K562 (cell line): ENCODE results near the gene LYST.

Experiments
- CTCF ChIP-seq, 3 experiments: IDR thresholded peaks in 2 of 3; conservative IDR thresholded peaks in 1 of 3; 2 replicates each; pipeline ENCODE4 v1.5.1; 2011 to 2012; ENCODE audit warnings: low read length in 3 of 3, mild to moderate bottlenecking in 3 of 3, control low read depth in 2 of 3, improper control_type of control experiment in 1 of 3, inconsistent platforms in 1 of 3, low read depth in 1 of 3, mixed read lengths in 1 of 3, moderate library complexity in 1 of 3; ENCODE audit not compliant: insufficient read depth in 2 of 3
- E2F1 ChIP-seq: sonication (generic); formaldehyde crosslinking; IDR thresholded peaks from 2 replicates; pipeline ENCODE4 v1.8.1; 2023; ENCODE audit warnings: mild to moderate bottlenecking, missing genetic modification reagents, moderate library complexity
- SP2 ChIP-seq: IDR thresholded peaks from 2 replicates; pipeline ENCODE4 v1.6.1; 2011; ENCODE audit warnings: mild to moderate bottlenecking, low read depth, low read length, moderate library complexity; ENCODE audit not compliant: poor library complexity, severe bottlenecking; ENCODE audit errors: extremely low read depth
- TEAD1 ChIP-seq, 2 experiments: fragments of 450-650 bp in 1 of 2; sonication (generic) in 1 of 2; formaldehyde crosslinking; IDR thresholded peaks; 2 replicates each; pipeline versions ENCODE4 v1.4.0 to v1.8.0; 2020 to 2022; ENCODE audit warnings: mild to moderate bottlenecking in 2 of 2, missing genetic modification reagents in 1 of 2
- TOE1 ChIP-seq, 2 experiments: fragments of 450-650 bp in 1 of 2; sonication (generic) in 1 of 2; formaldehyde crosslinking in 1 of 2; IDR thresholded peaks; 2 replicates each; pipeline versions ENCODE4 v1.7.1 to v1.8.0; 2016 to 2022; ENCODE audit warnings: borderline replicate concordance in 2 of 2, mild to moderate bottlenecking in 2 of 2, antibody characterized with exemption in 1 of 2, inconsistent platforms in 1 of 2, low read depth in 1 of 2, missing genetic modification reagents in 1 of 2, moderate library complexity in 1 of 2
- ZNF274 ChIP-seq: IDR thresholded peaks from 2 replicates; pipeline ENCODE4 v1.6.1; 2011; ENCODE audit warnings: low read depth, mild to moderate bottlenecking, low read length, moderate library complexity, borderline replicate concordance
- ZNF431 ChIP-seq: sonication (generic); formaldehyde crosslinking; IDR thresholded peaks from 2 replicates; pipeline ENCODE4 v1.8.0; 2022; ENCODE audit warnings: mild to moderate bottlenecking, missing genetic modification reagents
- TF ChIP-seq, protein P1 (sequence below): fragments of 450-650 bp; formaldehyde crosslinking; IDR thresholded peaks from 2 replicates; pipeline ENCODE4 v1.4.0; 2020; ENCODE audit warnings: mild to moderate bottlenecking

- no peak for TF ChIP-seq CTCF (IDR thresholded peaks at IDR 0.05 in 2 of 3, conservative IDR thresholded peaks at IDR 0.05 in 1 of 3; ENCODE audit: insufficient read depth in 2 of 3, low read depth in 1 of 3, low read length in 3 of 3)
- no peak for TF ChIP-seq ZNF274
- TF ChIP-seq, protein P1, sequence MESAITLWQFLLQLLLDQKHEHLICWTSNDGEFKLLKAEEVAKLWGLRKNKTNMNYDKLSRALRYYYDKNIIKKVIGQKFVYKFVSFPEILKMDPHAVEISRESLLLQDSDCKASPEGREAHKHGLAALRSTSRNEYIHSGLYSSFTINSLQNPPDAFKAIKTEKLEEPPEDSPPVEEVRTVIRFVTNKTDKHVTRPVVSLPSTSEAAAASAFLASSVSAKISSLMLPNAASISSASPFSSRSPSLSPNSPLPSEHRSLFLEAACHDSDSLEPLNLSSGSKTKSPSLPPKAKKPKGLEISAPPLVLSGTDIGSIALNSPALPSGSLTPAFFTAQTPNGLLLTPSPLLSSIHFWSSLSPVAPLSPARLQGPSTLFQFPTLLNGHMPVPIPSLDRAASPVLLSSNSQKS (CRISPR knock-in tag), result no peak
- no peak for TF ChIP-seq TOE1 (IDR thresholded peaks at IDR 0.05; ENCODE audit: borderline replicate concordance)
- TF ChIP-seq TOE1 (CRISPR knock-in tag; IDR thresholded peaks at IDR 0.05; ENCODE audit: borderline replicate concordance, low read depth), result no peak
- no peak for TF ChIP-seq ZNF431 (CRISPR knock-in tag)
- no peak for TF ChIP-seq E2F1 (CRISPR knock-in tag)
- no peak for TF ChIP-seq SP2
- TF ChIP-seq TEAD1 (CRISPR knock-in tag; IDR thresholded peaks at IDR 0.05), result no peak
These were observed 187.1 kb downstream of the LYST start for GRCh38 chr1:235679644-235680043.
